Natural killer cell treated with Interleukin-12 subunit alpha and Interleukin-12 subunit beta and Interleukin-15 and Interleukin-18, amount 100 ng/mL, for 72 hours (primary cell): Measurements from ENCODE around the gene ABCA3. TPM values are rescaled to one million over a fixed set of nuclear protein-coding genes. Genes with fewer than 3 reads are reported as not detected.
"Not testable (repeated sequence)": the region's sequence is repeated elsewhere in the genome, so short reads cannot be mapped to it uniquely, and the experiment has no call there.

Source experiments
- ATAC-seq, 2 donors: fragments of 150-1000 bp; cut with Tn5 transposase in 1 of 2; sonication (Bioruptor Pico), chemical (Tn5 transposase) in 1 of 2; 2 replicates each; pipeline ENCODE4 v1.10.0; 2021
- DNase-seq: peaks from one replicate; pipeline ENCODE4 v3.0.0; 2022; ENCODE audit warnings: low spot score
- H3K27ac Mint-ChIP-seq, 2 donors: 1 replicate in 1 of 2; 2 replicates in 1 of 2; pipeline ENCODE4 v1.8.0; 2022; ENCODE audit warnings: mixed read lengths in 2 of 2, mild to moderate bottlenecking in 1 of 2, moderate library complexity in 1 of 2
- H3K27me3 Mint-ChIP-seq, 2 donors: 1 replicate in 1 of 2; 2 replicates in 1 of 2; pipeline ENCODE4 v1.8.0; 2022; ENCODE audit warnings: mixed read lengths in 2 of 2
- H3K36me3 Mint-ChIP-seq: one replicate; pipeline ENCODE4 v1.8.0; 2022; ENCODE audit warnings: mixed read lengths
- H3K4me1 Mint-ChIP-seq, 2 donors: 1 replicate in 1 of 2; 2 replicates in 1 of 2; pipeline ENCODE4 v1.8.0; 2022; ENCODE audit warnings: low read depth in 2 of 2, mixed read lengths in 2 of 2, mild to moderate bottlenecking in 1 of 2
- H3K4me3 Mint-ChIP-seq: one replicate; pipeline ENCODE4 v1.8.0; 2022; ENCODE audit warnings: mixed read lengths
- H3K9me3 Mint-ChIP-seq: 2 replicates; pipeline ENCODE4 v1.8.0; 2022; ENCODE audit warnings: mixed read lengths
- total RNA-seq, 2 donors: library from RNA; stranded (reverse); gene quantifications; one replicate each; pipeline ENCODE4 v1.2.3, GENCODE V29; 2022

ABCA3 gene
- total RNA-seq, 2 donors from 2014 or later: 7.3 to 14.9 TPM

- not testable (repeated sequence) for H3K4me3 Mint-ChIP-seq
These were observed 100.2 kb downstream of the ABCA3 start for GRCh38 chr16:2240331-2240730.

GRCh38 chr16:2238838-2239675, 101.5 kb downstream of the ABCA3 start:
- peaks cover 0 to 2% of the 10 kb centered on the region in 2 donors for H3K4me1 Mint-ChIP-seq
- ATAC-seq (no peak), DNase-seq (no peak)
- no peaks in the 10 kb centered on the region for H3K36me3 Mint-ChIP-seq
- H3K27me3 Mint-ChIP-seq: peaks cover 0 to 2% of the 10 kb centered on the region in 2 donors
- H3K27ac Mint-ChIP-seq: no peak overlapping the region
- H3K9me3 Mint-ChIP-seq: no peaks in the 10 kb centered on the region
- no peak overlapping the region for H3K4me3 Mint-ChIP-seq

More at GRCh38 chr16:2240331-2240730, 100.2 kb downstream of the ABCA3 start:
- not testable (repeated sequence) for H3K9me3 Mint-ChIP-seq, ATAC-seq, H3K36me3 Mint-ChIP-seq, H3K27me3 Mint-ChIP-seq, H3K4me1 Mint-ChIP-seq, H3K27ac Mint-ChIP-seq, DNase-seq

DNA sequence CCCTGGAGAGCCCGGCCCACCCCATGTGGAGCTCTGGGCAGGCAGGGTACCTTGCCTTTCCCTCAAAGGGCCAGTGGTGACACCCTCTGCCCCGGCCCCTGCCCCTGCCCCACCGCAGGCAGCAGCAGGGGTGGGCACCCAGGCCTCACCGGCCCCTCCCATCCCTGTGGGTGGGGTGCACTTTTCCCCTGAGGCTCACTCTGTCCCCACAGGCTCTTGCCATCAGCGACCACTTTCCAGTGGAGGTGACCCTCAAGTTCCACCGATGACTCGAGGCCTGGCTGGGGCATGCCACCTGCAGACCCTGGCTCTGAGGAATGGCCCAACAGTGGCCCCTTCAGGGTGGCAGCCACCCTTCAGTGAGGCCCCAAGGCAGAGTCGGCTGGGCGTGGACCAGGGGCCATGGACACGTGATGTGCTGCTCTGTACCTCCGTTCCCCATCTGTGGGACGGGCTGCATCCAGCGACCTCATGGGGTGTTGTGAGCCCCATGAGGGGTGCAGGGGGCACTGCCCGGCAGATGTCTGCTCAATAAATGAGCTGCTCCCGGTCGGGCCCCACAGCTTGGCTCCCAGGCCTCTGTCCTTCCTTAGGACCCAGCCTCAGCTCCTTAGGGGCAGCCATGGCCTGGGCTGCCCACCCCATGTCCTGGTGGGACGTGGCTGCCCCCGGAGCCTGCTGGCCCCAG, 102.2 kb downstream of the ABCA3 start:
- H3K27ac Mint-ChIP-seq: no peak overlapping the region
- no peaks in the 10 kb centered on the region for H3K36me3 Mint-ChIP-seq
- no peaks in the 10 kb centered on the region for H3K9me3 Mint-ChIP-seq
- ATAC-seq (no peak), DNase-seq (no peak)
- no peak overlapping the region for H3K4me3 Mint-ChIP-seq
- peaks cover 0 to 2% of the 10 kb centered on the region in 2 donors for H3K27me3 Mint-ChIP-seq
- H3K4me1 Mint-ChIP-seq: peaks cover 0 to 2% of the 10 kb centered on the region in 2 donors

DNA sequence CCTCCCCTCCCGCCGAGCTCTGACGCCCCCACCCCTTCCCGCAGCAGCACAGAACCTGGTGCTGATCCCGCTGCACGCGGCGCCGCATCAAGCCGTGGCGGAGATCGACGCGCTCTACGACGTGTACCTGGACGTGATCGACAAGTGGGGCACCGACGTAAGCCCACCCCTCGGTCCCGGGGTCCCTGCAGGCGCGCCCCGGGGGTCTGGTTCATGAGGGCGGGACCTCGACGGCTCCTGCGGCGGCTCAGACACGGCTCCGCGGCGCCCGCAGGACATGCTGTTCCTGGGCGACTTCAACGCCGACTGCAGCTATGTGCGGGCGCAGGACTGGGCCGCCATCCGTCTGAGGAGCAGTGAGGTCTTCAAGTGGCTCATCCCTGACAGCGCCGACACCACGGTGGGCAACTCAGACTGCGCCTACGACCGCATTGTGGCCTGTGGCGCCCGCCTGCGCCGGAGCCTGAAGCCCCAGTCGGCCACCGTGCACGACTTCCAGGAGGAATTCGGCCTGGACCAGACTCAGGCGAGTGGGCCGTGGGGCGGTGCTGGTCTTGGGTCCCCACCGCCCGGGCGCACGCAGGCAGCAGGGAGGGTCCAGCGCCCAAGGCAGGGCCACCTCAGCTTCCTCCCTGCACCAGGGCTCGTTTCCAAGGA, 102.9 kb downstream of the ABCA3 start:
- H3K27ac Mint-ChIP-seq: no peak overlapping the region
- H3K4me3 Mint-ChIP-seq: no peak overlapping the region
- peaks cover 0 to 2% of the 10 kb centered on the region in 2 donors for H3K27me3 Mint-ChIP-seq
- DNase-seq (no peak), ATAC-seq (no peak)
- no peaks in the 10 kb centered on the region for H3K36me3 Mint-ChIP-seq
- peaks cover 0 to 2% of the 10 kb centered on the region in 2 donors for H3K4me1 Mint-ChIP-seq
- no peaks in the 10 kb centered on the region for H3K9me3 Mint-ChIP-seq

GRCh38 chr16:2237102-2237482, 103.4 kb downstream of the ABCA3 start:
- H3K27ac Mint-ChIP-seq: no peak overlapping the region
- no peak overlapping the region for H3K4me3 Mint-ChIP-seq
- no peaks in the 10 kb centered on the region for H3K4me1 Mint-ChIP-seq
- H3K27me3 Mint-ChIP-seq: peaks cover 0 to 2% of the 10 kb centered on the region in 2 donors
- no peaks in the 10 kb centered on the region for H3K36me3 Mint-ChIP-seq
- DNase-seq (no peak), ATAC-seq (no peak)
- H3K9me3 Mint-ChIP-seq: no peaks in the 10 kb centered on the region

DNA sequence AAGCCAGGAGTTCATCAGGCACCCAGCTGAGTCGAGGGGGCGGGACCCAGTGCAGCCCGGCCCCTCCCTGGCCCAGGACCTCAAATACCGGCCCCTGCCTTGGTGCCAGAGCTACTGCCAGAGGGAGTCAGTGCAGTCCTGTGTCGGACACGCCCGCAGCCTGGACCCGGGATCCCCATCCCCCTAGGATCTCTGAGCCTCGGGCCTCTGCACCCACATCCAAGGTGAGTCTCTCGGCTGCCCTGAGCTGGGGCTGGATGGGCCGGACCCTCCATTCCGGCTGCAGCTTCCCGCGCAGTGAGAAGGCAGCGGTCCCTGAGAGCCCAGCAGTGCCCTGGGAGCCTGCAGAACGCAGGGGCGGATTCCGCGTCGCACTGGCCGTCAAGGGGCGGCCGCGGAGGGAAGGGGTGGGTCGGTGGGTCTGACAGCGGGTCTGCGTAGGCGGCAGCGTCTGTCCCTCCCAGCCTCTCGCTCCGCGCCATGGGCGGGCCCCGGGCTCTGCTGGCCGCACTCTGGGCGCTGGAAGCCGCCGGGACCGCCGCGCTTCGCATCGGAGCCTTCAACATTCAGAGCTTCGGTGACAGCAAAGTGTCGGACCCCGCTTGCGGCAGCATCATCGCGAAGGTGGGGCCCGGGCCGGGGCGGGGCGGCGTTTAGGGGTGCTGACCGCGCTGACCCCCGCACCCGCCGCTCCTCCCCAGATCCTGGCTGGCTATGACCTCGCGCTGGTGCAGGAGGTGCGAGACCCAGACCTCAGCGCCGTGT, 104.0 kb downstream of the ABCA3 start, which contains the start of gene DNASE1L2:
DNASE1L2 (plus strand) TSS at position 108 of the 765 bp plus-strand sequence; CDS start at position 481, 373 bp downstream.
- Mint-ChIP-seq H3K9me3 (no peaks in the 10 kb centered on the region), H3K27ac (no peak within 1 kb of the TSS), H3K4me3 (no peak within 1 kb of the TSS), H3K27me3 (peaks cover 0 to 2% of the 10 kb centered on the region in 2 donors), H3K36me3 (no peaks in the 10 kb centered on the region), H3K4me1 (no peaks in the 10 kb centered on the region)
- DNase-seq (no peak), ATAC-seq (no peak)

DNA sequence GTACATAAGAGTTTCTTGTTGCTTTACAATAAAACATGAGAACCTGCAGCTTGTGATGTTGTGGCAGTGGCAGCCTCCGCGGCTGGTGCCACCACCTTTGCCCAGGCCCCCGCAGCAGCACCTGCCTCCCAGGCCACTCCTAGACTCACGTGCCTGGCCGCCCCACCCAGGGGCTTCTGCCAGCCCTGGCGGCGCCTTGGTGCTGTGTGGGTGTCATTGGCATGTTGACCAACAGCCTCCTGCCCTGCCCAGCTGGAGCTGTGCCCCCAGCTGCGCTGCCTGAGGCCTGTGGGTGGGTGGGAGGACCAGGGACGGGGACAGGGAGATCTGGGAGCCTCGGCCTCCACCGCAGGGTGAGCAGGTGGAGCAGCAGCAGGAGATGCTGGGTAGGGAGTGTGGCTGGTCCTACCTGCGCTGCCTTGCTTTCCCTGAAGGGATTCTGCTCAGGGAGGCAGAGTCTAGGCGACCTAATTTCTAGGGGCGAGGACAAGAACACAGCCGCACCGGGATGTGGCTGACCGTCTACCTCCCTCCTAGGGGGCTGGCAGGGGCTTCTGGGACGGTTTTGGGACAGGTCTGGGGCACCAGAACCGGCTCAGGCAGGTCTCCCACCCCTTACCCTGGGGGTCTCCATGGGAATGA, 104.7 kb downstream of the ABCA3 start:
- peaks cover 0 to 2% of the 10 kb centered on the region in 2 donors for H3K27me3 Mint-ChIP-seq
- ATAC-seq (no peak), DNase-seq (no peak)
- H3K4me1 Mint-ChIP-seq: no peaks in the 10 kb centered on the region
- H3K9me3 Mint-ChIP-seq: no peaks in the 10 kb centered on the region
- no peak overlapping the region for H3K27ac Mint-ChIP-seq
- H3K4me3 Mint-ChIP-seq: no peak overlapping the region
- H3K36me3 Mint-ChIP-seq: no peaks in the 10 kb centered on the region

- no peaks in the 10 kb centered on the region for H3K36me3 Mint-ChIP-seq
- H3K4me1 Mint-ChIP-seq: no peaks in the 10 kb centered on the region
- H3K27ac Mint-ChIP-seq: no peak overlapping the region
- H3K9me3 Mint-ChIP-seq: no peaks in the 10 kb centered on the region
- ATAC-seq: no peak
- DNase-seq: no peak
- no peak overlapping the region for H3K4me3 Mint-ChIP-seq
- peaks cover 0 to 2% of the 10 kb centered on the region in 2 donors for H3K27me3 Mint-ChIP-seq
These were observed 105.3 kb downstream of the ABCA3 start for GRCh38 chr16:2235234-2235651.

GRCh38 chr16:2234813-2235170, 105.7 kb downstream of the ABCA3 start:
- no peaks in the 10 kb centered on the region for H3K9me3 Mint-ChIP-seq
- no peak for DNase-seq
- H3K27me3 Mint-ChIP-seq: peaks cover 0 to 2% of the 10 kb centered on the region in 2 donors
- no peaks in the 10 kb centered on the region for H3K36me3 Mint-ChIP-seq
- H3K4me1 Mint-ChIP-seq: no peaks in the 10 kb centered on the region
- H3K27ac Mint-ChIP-seq: no peak overlapping the region
- no peak for ATAC-seq
- H3K4me3 Mint-ChIP-seq: no peak overlapping the region

GRCh38 chr16:2233872-2234812, 106.4 kb downstream of the ABCA3 start:
- DNase-seq: no peak
- Mint-ChIP-seq H3K4me3 (no peak overlapping the region), H3K36me3 (no peaks in the 10 kb centered on the region), H3K9me3 (no peaks in the 10 kb centered on the region), H3K27me3 (peaks cover 0 to 2% of the 10 kb centered on the region in 2 donors), H3K4me1 (no peaks in the 10 kb centered on the region), H3K27ac (no peak overlapping the region)
- no peak for ATAC-seq

DNA sequence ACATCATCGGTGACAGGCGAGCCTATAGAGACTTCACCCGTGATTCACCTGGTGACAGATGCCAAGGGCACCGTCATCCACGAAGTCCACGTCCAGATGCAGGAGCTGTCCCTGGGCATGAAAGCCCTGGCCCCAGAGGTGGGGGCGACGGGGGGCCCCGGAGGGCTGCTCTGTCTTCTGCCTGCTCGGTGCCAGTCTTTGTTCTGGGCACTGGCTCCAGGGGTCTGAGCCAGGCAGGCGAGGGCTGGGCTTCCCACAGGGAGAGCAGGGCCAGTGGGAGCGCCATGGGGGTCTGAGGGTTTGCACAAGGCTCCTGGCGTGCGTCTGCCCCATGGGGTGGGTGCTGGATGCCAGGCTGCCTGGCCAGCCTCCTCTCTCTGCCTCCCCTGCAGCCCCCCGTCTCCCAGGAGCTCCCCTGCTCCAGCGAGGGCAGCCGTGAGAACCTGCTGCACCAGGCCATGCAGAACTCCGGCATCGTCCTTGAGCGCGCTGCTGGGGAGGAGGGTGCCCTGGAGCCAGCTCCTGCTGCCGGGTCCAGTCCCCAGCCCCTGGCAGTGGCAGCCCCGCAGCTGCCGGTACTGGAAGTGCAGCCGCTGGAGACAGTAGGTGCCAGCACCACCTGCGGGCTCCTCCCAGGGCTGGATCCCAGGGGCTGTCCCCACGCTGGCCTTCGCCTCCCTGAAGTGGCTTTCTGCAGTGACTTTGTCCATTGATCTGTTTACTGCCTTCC, 107.3 kb downstream of the ABCA3 start:
- Mint-ChIP-seq H3K36me3 (no peaks in the 10 kb centered on the region), H3K4me1 (no peaks in the 10 kb centered on the region), H3K27ac (no peak overlapping the region), H3K4me3 (no peak overlapping the region), H3K9me3 (no peaks in the 10 kb centered on the region), H3K27me3 (peaks cover 0 to 2% of the 10 kb centered on the region in 2 donors)
- ATAC-seq: no peak
- DNase-seq: no peak
